ENCODE results near the gene GCFC2. TPM values are rescaled to one million over a fixed set of nuclear protein-coding genes. Genes with fewer than 3 reads are reported as not detected.
"Not testable (repeated sequence)": the region's sequence is repeated elsewhere in the genome, so short reads cannot be mapped to it uniquely, and the experiment has no call there.

Gene GCFC2
- total and polyA plus RNA-seq, 2 experiments from 2014 or later: 12.0 to 12.3 TPM

- Histone ChIP-seq H3K4me3 (no peak overlapping the region), H3K36me3 (ENCODE audit: low read depth) (peaks cover 29% of the 10 kb centered on the region)
Measured at GRCh38 chr2:75703589-75704287, 7.0 kb downstream of the GCFC2 start.

GRCh38 chr2:75702593-75702992 lies 8.1 kb downstream of the GCFC2 start:
- no peak for DNase-seq
- Histone ChIP-seq H3K79me2 (ENCODE audit: insufficient read depth) (peaks cover 11% of the 10 kb centered on the region; the same call in 1 of the 2 replicates), H3K9me3 (ENCODE audit: low read depth) (no peaks in the 10 kb centered on the region), H2AFZ (no peak overlapping the region), H3K4me1 (ENCODE audit: insufficient read depth) (peaks cover 3% of the 10 kb centered on the region), H3K27ac (no peak overlapping the region), H3K9me2 (ENCODE audit: insufficient read depth) (no peaks in the 10 kb centered on the region), H3F3A (ENCODE audit: insufficient read depth) (0 out of 2 replicates have a peak, but pooled peaks cover under 1% of the 10 kb centered on the region), H3K9ac (no peak overlapping the region), H4K20me1 (ENCODE audit: insufficient read depth) (no peaks in the 10 kb centered on the region), H3K36me3 (ENCODE audit: low read depth) (peaks cover 33% of the 10 kb centered on the region), H3K27me3 (replicated peaks; ENCODE audit: insufficient read depth) (no peaks in the 10 kb centered on the region), H3K4me2 (ENCODE audit: unreplicated experiment) (no peak overlapping the region), H3K4me3 (no peak overlapping the region)
- TF ChIP-seq EZH2 (IDR thresholded peaks at IDR 0.05; ENCODE audit: insufficient read depth, poor library complexity, severe bottlenecking): no peak
- WGBS, 2 experiments (ENCODE audit: low coverage in 1 of 2, low lambda C conversion rate in 2 of 2, missing lambda C conversion rate in 2 of 2): 96 to 98% methylated on average over 4 of the region's 4 CpGs
- in situ Hi-C loops (cut with MboI): no loop called here

More at GRCh38 chr2:75703589-75704287, 7.0 kb downstream of the GCFC2 start:
- in situ Hi-C loops (cut with MboI): no loop called here
- WGBS, 2 experiments (ENCODE audit: low coverage in 1 of 2, low lambda C conversion rate in 2 of 2, missing lambda C conversion rate in 2 of 2): 63 to 75% methylated on average over 4 of the region's 4 CpGs
- H3K27me3 ChIP-seq (replicated peaks; ENCODE audit: insufficient read depth): no peaks in the 10 kb centered on the region
- no peak for TF ChIP-seq EZH2phosphoT487 (IDR thresholded peaks at IDR 0.05; ENCODE audit: insufficient read depth, low read depth)
- no peak for TF ChIP-seq EZH2 (IDR thresholded peaks at IDR 0.05; ENCODE audit: insufficient read depth, poor library complexity, severe bottlenecking)
- H3K9ac ChIP-seq: no peak overlapping the region
- no peak overlapping the region for H3K27ac ChIP-seq
- H3K9me3 ChIP-seq (ENCODE audit: low read depth): no peaks in the 10 kb centered on the region
- H3K4me1 ChIP-seq (ENCODE audit: insufficient read depth): peaks cover 14% of the 10 kb centered on the region
- no peak overlapping the region for H2AFZ ChIP-seq
- H3K4me2 ChIP-seq (ENCODE audit: unreplicated experiment): no peak overlapping the region
- H3K79me2 ChIP-seq (ENCODE audit: insufficient read depth): peaks cover 21% of the 10 kb centered on the region
- no peak for DNase-seq
- H3F3A ChIP-seq (ENCODE audit: insufficient read depth): 0 out of 2 replicates have a peak, but pooled peaks cover 7% of the 10 kb centered on the region
- no peaks in the 10 kb centered on the region for H4K20me1 ChIP-seq (ENCODE audit: insufficient read depth)
- no peaks in the 10 kb centered on the region for H3K9me2 ChIP-seq (ENCODE audit: insufficient read depth)

GRCh38 chr2:75698918-75699317 lies 11.8 kb downstream of the GCFC2 start:
- H3K9me2 ChIP-seq (ENCODE audit: insufficient read depth): no peaks in the 10 kb centered on the region
- H3K79me2 ChIP-seq (ENCODE audit: insufficient read depth): no peaks in the 10 kb centered on the region
- peaks cover 28% of the 10 kb centered on the region for H3K36me3 ChIP-seq (ENCODE audit: low read depth)
- DNase-seq: peak; percentile 28
- no peaks in the 10 kb centered on the region for H4K20me1 ChIP-seq (ENCODE audit: insufficient read depth)
- no peaks in the 10 kb centered on the region for H3F3A ChIP-seq (ENCODE audit: insufficient read depth)
- H3K9ac ChIP-seq: no peak overlapping the region
- no peaks in the 10 kb centered on the region for H3K4me1 ChIP-seq (ENCODE audit: insufficient read depth)
- H3K27me3 ChIP-seq (replicated peaks; ENCODE audit: insufficient read depth): no peaks in the 10 kb centered on the region
- in situ Hi-C loops (cut with MboI): no loop called here
- no peak overlapping the region for H3K4me2 ChIP-seq (ENCODE audit: unreplicated experiment)
- no peaks in the 10 kb centered on the region for H3K9me3 ChIP-seq (ENCODE audit: low read depth)
- 93 to 98% methylated on average over 2 of the region's 2 CpGs for WGBS, 2 experiments (ENCODE audit: low coverage in 1 of 2, low lambda C conversion rate in 2 of 2, missing lambda C conversion rate in 2 of 2)
- TF ChIP-seq EZH2 (IDR thresholded peaks at IDR 0.05; ENCODE audit: insufficient read depth, poor library complexity, severe bottlenecking): no peak
- no peak for TF ChIP-seq EZH2phosphoT487 (IDR thresholded peaks at IDR 0.05; ENCODE audit: insufficient read depth, low read depth)
- H3K4me3 ChIP-seq: no peak overlapping the region
- no peak overlapping the region for H2AFZ ChIP-seq
- no peak overlapping the region for H3K27ac ChIP-seq

GRCh38 chr2:75688196-75688595 lies 22.5 kb downstream of the GCFC2 start:
- no peak overlapping the region for H3K9ac ChIP-seq
- no peak overlapping the region for H3K4me2 ChIP-seq (ENCODE audit: unreplicated experiment)
- H3K79me2 ChIP-seq (ENCODE audit: insufficient read depth): no peaks in the 10 kb centered on the region
- H3K9me2 ChIP-seq (ENCODE audit: insufficient read depth): no peaks in the 10 kb centered on the region
- no peaks in the 10 kb centered on the region for H3F3A ChIP-seq (ENCODE audit: insufficient read depth)
- no peaks in the 10 kb centered on the region for H3K9me3 ChIP-seq (ENCODE audit: low read depth)
- H4K20me1 ChIP-seq (ENCODE audit: insufficient read depth): no peaks in the 10 kb centered on the region
- peaks cover 16% of the 10 kb centered on the region; the same call in 1 of the 2 replicates for H3K36me3 ChIP-seq (ENCODE audit: low read depth)
- H2AFZ ChIP-seq: no peak overlapping the region
- no peak overlapping the region for H3K4me3 ChIP-seq
- TF ChIP-seq EZH2 (IDR thresholded peaks at IDR 0.05; ENCODE audit: insufficient read depth, poor library complexity, severe bottlenecking) (no peak), EZH2phosphoT487 (IDR thresholded peaks at IDR 0.05; ENCODE audit: insufficient read depth, low read depth) (no peak)
- DNase-seq: no peak
- H3K4me1 ChIP-seq (ENCODE audit: insufficient read depth): no peaks in the 10 kb centered on the region
- WGBS, 2 experiments (ENCODE audit: low coverage in 1 of 2, low lambda C conversion rate in 2 of 2, missing lambda C conversion rate in 2 of 2): 94 to 100% methylated on average over 1 of the region's 1 CpG
- no peaks in the 10 kb centered on the region for H3K27me3 ChIP-seq (replicated peaks; ENCODE audit: insufficient read depth)
- in situ Hi-C loops (cut with MboI): no loop called here
- no peak overlapping the region for H3K27ac ChIP-seq

- H3K36me3 ChIP-seq (ENCODE audit: low read depth); DNase-seq; H3F3A ChIP-seq (ENCODE audit: insufficient read depth); H3K4me1 ChIP-seq (ENCODE audit: insufficient read depth); H3K9me3 ChIP-seq (ENCODE audit: low read depth); H3K27ac ChIP-seq; H3K27me3 ChIP-seq (replicated peaks; ENCODE audit: insufficient read depth); H3K9me2 ChIP-seq (ENCODE audit: insufficient read depth); H3K79me2 ChIP-seq (ENCODE audit: insufficient read depth); in situ Hi-C loops (cut with MboI); H3K4me2 ChIP-seq (ENCODE audit: unreplicated experiment); H4K20me1 ChIP-seq (ENCODE audit: insufficient read depth); H3K4me3 ChIP-seq; H2AFZ ChIP-seq; H3K9ac ChIP-seq: not testable (repeated sequence)
- 97% methylated on average over 5 of the region's 5 CpGs for WGBS, 2 experiments (ENCODE audit: low coverage in 1 of 2, low lambda C conversion rate in 2 of 2, missing lambda C conversion rate in 2 of 2)
Measured at GRCh38 chr2:75683430-75683829, 27.3 kb downstream of the GCFC2 start.
